AG04449 (cell line): ENCODE measurements around the gene RABGGTB.
"Not testable (repeated sequence)": the region's sequence is repeated elsewhere in the genome, so short reads cannot be mapped to it uniquely, and the experiment has no call there.

Experiments used
- CTCF ChIA-PET: fragments of 350-600 bp; formaldehyde crosslinking; extraction: SDS; loops from one replicate; lab custom pipeline; 2021; ENCODE audit warnings: antibody characterized with exemption; lab: Yijun Ruan, JAX
- POLR2A ChIA-PET: fragments of 400-600, 350-600 bp; formaldehyde crosslinking; extraction: SDS; loops from one replicate; lab custom pipeline; 2020; ENCODE audit warnings: antibody characterized with exemption, inconsistent platforms; lab: Yijun Ruan, JAX
- DNase-seq: peaks from one replicate; pipeline ENCODE4 v3.0.0-alpha.2; 2010; ENCODE audit warnings: low read depth, low spot score
- H3K4me3 ChIP-seq: 2 replicates; pipeline ENCODE4 v1.5.1; 2011; ENCODE audit warnings: low read depth, mild to moderate bottlenecking, control low read depth, low read length
- TF ChIP-seq, protein P1 (sequence below): IDR thresholded peaks from one replicate; pipeline ENCODE4 v1.5.1; 2011; ENCODE audit warnings: mild to moderate bottlenecking, moderate library complexity, low read length, control low read depth, inconsistent platforms; ENCODE audit not compliant: insufficient read depth; ENCODE audit errors: missing control alignments

RABGGTB gene

DNA sequence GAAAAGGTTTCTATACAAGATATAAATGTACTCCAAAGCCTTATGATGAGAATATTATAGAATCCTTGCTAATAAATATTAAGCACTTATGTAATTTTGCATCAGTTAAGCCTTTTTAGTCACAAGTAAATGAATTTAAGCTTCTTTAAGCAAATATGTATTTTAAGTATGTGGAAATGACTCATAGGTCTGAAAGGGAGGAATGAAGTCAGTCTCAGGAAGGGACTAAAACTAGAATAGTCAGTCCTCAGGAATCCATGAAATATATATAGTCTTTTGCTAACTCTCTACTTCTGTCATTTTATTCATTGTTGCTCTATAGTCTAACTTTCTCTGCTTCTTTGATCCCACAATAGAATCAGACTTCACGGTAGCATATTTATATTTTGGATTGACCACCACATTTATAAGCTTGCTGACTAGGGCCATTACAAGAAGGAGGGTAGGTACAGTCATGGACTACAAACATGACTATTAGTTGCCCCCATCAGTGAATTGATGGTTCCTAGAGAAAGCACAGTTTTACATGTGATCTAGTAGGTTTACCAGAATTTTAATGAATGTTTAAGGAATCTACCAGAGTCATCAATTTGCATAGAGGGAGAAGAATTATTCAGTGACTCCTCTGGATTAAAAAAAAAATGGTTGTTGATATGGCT, 20.2 kb upstream of the RABGGTB start:
- H3K4me3 ChIP-seq = no peak overlapping the region
- ChIA-PET CTCF (no interaction called here), POLR2A (interaction anchor here (0.7 to 1.0 kb wide), 2 partner anchors 20 to 58 kb away, joined by 3 to 7 read pairs; partner anchors contain the start of gene RABGGTB)
- TF ChIP-seq, protein P1, sequence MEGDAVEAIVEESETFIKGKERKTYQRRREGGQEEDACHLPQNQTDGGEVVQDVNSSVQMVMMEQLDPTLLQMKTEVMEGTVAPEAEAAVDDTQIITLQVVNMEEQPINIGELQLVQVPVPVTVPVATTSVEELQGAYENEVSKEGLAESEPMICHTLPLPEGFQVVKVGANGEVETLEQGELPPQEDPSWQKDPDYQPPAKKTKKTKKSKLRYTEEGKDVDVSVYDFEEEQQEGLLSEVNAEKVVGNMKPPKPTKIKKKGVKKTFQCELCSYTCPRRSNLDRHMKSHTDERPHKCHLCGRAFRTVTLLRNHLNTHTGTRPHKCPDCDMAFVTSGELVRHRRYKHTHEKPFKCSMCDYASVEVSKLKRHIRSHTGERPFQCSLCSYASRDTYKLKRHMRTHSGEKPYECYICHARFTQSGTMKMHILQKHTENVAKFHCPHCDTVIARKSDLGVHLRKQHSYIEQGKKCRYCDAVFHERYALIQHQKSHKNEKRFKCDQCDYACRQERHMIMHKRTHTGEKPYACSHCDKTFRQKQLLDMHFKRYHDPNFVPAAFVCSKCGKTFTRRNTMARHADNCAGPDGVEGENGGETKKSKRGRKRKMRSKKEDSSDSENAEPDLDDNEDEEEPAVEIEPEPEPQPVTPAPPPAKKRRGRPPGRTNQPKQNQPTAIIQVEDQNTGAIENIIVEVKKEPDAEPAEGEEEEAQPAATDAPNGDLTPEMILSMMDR = no peak
- peak; percentile 70 for DNase-seq

DNA sequence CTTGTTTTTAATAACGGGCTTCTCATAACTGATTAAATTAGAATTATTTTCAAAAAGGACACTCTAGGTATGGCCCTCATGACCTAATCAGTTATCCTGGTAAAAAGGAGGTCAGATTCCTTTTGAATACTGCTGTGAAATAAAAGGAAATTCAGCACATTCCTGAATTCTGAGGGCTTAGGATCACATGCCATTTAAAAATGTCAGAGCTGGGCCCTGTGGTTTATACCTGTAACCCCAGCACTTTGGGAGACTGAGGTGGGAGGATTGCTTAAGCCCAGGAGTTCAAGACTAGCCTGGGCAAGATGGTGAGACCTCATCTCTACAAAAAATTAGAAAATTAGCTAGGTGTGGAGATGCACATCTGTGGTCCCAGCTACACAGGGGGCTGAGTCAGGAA, 18.0 kb upstream of the RABGGTB start:
- no peak overlapping the region for H3K4me3 ChIP-seq
- no peak for DNase-seq
- TF ChIP-seq, protein P1 = no peak
- POLR2A ChIA-PET = no interaction called here
- CTCF ChIA-PET = no interaction called here

DNA sequence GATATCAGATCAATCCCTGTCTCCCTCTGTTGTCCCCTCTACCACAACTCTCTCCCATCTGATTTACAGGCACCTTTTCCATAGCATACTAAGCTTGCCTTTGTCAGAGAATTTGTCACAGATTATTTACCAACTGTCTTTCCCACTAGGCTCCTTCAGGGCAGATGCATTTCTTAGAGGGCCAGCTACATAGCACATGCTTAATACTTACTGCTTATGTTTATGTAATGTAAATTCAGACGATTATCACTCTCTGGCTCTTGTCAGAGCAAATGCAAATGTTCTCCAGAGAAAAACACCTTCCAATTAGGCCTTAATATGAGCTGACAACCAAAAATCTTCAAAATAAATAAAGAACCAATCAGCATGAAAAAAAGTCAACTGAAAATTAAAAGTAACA, 15.3 kb upstream of the RABGGTB start:
- H3K4me3 ChIP-seq = no peak overlapping the region
- CTCF ChIA-PET = no interaction called here
- DNase-seq = no peak
- POLR2A ChIA-PET = interaction anchor here (1.2 kb wide), 1 partner anchor 15 kb away, joined by 3 read pairs; the partner anchor contains the start of gene RABGGTB
- TF ChIP-seq, protein P1 = no peak

DNA sequence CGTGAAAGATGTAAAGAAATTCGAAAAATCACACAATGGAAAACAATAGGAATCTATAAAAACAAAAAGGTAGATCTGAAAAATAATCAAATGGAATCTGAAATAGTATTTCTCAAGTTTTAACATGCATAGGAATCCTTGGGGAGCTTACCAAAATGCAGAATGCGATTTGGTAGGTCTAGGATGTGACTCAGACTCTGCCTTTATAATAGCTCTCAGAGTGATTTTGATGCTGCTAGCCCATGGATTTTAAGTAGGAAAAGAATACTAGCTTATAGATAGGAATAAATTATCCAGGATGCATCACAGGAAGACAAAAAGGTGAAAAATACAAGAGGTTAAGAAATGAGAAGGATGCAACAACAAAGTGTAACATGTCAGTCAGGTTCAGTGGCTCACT, 14.1 kb upstream of the RABGGTB start:
- ChIA-PET POLR2A (interaction anchor here (0.8 kb wide), 1 partner anchor 14 kb away, joined by 4 read pairs; no protein-coding TSS in a partner anchor), CTCF (no interaction called here)
- TF ChIP-seq, protein P1 = no peak
- no peak for DNase-seq
- no peak overlapping the region for H3K4me3 ChIP-seq

DNA sequence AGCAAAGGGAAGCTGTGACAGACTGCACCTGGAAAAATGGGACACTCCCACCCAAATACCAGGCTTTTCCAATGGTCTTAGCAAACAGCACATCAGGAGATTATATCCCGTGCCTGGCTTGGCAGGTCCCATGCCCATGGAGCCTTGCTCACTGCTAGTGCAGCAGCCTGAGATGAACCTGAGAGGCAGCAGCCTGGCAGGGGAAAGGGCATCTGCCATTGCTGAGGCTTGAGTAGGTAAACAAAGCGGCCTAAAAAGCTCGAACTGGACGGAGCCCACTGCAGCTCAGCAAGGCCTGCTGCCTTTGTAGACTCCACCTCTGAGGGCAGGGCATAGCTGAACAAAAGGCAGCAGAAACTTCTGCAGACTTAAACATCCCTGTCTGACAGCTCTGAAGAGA, 8.2 kb upstream of the RABGGTB start:
- H3K4me3 ChIP-seq, DNase-seq, POLR2A ChIA-PET, CTCF ChIA-PET: not testable (repeated sequence)

DNA sequence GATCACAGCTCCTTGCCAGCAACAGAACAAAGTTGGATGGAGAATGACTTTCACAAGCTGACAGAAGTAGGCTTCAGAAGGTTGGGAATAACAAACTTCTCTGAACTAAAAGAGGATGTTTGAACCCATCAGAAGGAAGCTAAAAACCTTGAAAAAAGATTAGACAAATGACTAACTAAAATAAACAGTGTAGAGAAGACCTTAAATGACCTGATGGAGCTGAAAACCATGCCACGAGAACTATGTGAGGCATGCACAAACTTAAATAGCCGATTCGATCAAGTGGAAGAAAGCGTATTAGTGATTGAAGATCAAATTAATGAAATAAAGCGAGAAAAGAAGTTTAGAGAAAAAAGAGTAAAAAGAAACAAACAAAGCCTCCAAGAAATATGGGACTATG, 7.4 kb upstream of the RABGGTB start:
- H3K4me3 ChIP-seq, CTCF ChIA-PET, DNase-seq, POLR2A ChIA-PET: not testable (repeated sequence)

DNA sequence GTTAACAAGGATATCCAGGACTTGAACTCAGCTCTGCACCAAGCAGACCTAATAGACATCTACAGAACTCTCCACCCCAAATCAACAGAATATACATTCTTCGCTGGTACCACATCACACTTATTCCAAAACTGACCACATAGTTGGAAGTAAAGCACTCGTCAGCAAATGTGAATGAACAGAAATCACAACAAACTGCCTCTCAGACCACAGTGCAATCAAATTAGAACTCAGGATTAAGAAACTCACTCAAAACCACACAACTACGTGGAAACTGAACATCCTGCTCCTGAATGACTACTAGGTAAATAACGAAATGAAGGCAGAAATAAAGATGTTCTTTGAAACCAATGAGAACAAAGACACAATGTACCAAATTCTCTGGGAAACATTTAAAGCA, 5.9 kb upstream of the RABGGTB start:
- H3K4me3 ChIP-seq, POLR2A ChIA-PET, CTCF ChIA-PET, DNase-seq: not testable (repeated sequence)

DNA sequence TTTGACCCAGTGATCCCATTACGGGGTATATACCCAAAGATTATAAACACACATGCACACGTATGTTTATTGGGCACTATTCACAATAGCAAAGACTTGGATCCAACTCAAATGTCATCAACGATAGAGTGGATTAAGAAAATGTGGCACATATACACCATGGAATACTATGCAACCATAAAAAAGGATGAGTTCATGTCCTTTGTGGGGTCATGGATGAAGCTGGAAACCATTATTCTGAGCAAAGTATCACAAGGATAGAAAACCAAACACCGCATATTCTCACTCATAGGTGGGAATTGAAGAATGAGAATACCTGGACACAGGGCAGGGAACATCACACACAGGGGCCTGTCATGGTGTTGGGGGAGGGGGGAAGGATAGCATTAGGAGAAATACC, 2.1 kb upstream of the RABGGTB start:
- DNase-seq, CTCF ChIA-PET, H3K4me3 ChIP-seq, POLR2A ChIA-PET: not testable (repeated sequence)
